Esophagus (tissue), 2 donors: Measurements from ENCODE around the gene RPS5. TPM values are rescaled to one million over a fixed set of nuclear protein-coding genes. Genes with fewer than 3 reads are reported as not detected.
"Not testable (repeated sequence)": the region's sequence is repeated elsewhere in the genome, so short reads cannot be mapped to it uniquely, and the experiment has no call there.

Experiments
- H3K27ac ChIP-seq, 2 donors: one replicate each; pipeline ENCODE4 v1.5.1; 2013; ENCODE audit warnings: low read depth in 2 of 2, mild to moderate bottlenecking in 2 of 2, inconsistent platforms in 1 of 2, low read length in 1 of 2, moderate library complexity in 1 of 2
- H3K27me3 ChIP-seq, 2 donors: one replicate each; pipeline ENCODE4 v1.6.1; 2013; ENCODE audit warnings: low read length in 2 of 2, control low read depth in 1 of 2, mild to moderate bottlenecking in 1 of 2; ENCODE audit not compliant: insufficient read depth in 2 of 2, control insufficient read depth in 1 of 2
- H3K36me3 ChIP-seq, 2 donors: one replicate each; pipeline ENCODE4 v1.6.1; 2013; ENCODE audit warnings: low read length in 1 of 2; ENCODE audit not compliant: control insufficient read depth in 2 of 2, insufficient read depth in 2 of 2
- H3K4me1 ChIP-seq, 2 donors: one replicate each; pipeline ENCODE4 v1.6.1; 2013; ENCODE audit warnings: low read length in 1 of 2; ENCODE audit not compliant: control insufficient read depth in 2 of 2, insufficient read depth in 2 of 2
- H3K4me3 ChIP-seq, 2 donors: one replicate each; pipeline ENCODE4 v1.5.1; 2013; ENCODE audit warnings: low read length in 2 of 2, mild to moderate bottlenecking in 2 of 2, low read depth in 1 of 2, moderate library complexity in 1 of 2
- H3K9me3 ChIP-seq, 2 donors: one replicate each; pipeline ENCODE4 v1.6.1; 2013; ENCODE audit warnings: mild to moderate bottlenecking in 2 of 2, low read depth in 1 of 2, low read length in 1 of 2, moderate library complexity in 1 of 2; ENCODE audit not compliant: control insufficient read depth in 2 of 2, insufficient read depth in 1 of 2
- WGBS, 2 donors: extraction: QIAGEN DNeasy Blood & Tissue Kit; methylation state at CpG; one replicate each; pipeline ENCODE4 v1.1.7; 2013; 5-methylcytosine and 5-hydroxymethylcytosine counted together
- polyA plus RNA-seq, 2 donors: library from polyadenylated mRNA; stranded (reverse); fragments of 200-250 nt; gene quantifications; one replicate each; pipeline ENCODE4 v1.2.3, GENCODE V29; 2013
- donor health status: healthy with polysubstance abuse.
- donor health status: Bipolar disorder and iron deficiency.

RPS5 gene
- polyA plus RNA-seq, 2 donors: 725 to 1,912 TPM

- 21 to 37% methylated on average over 22 to 23 of the region's 23 CpGs for WGBS, 2 donors
- no peaks in the 10 kb centered on the region for H3K9me3 ChIP-seq
- peak overlapping the region; percentile 51 to 61 for H3K4me3 ChIP-seq
- peak overlapping the region in 1 of 2 donors; percentile 71 for H3K27ac ChIP-seq
- peaks cover 6 to 22% of the 10 kb centered on the region in 2 donors for H3K4me1 ChIP-seq
- no peaks in the 10 kb centered on the region for H3K36me3 ChIP-seq
- no peaks in the 10 kb centered on the region for H3K27me3 ChIP-seq
Measured at GRCh38 chr19:58401840-58402421, 14.9 kb downstream of the RPS5 start.

- H3K36me3 ChIP-seq, H3K27me3 ChIP-seq, H3K4me3 ChIP-seq, H3K27ac ChIP-seq, H3K9me3 ChIP-seq: not testable (repeated sequence)
- peaks cover 12 to 23% of the 10 kb centered on the region in 2 donors for H3K4me1 ChIP-seq
- 76 to 78% methylated on average over 4 to 5 of the region's 5 CpGs for WGBS, 2 donors
Measured at GRCh38 chr19:58403920-58404478, 16.9 kb downstream of the RPS5 start.

- H3K27ac ChIP-seq: peak overlapping the region in 1 of 2 donors; percentile 91
- H3K4me3 ChIP-seq: peak overlapping the region; percentile 92 to 93
Measured at GRCh38 chr19:58406818-58407657, 20.0 kb downstream of the RPS5 start.

GRCh38 chr19:58407658-58408151 is 20.6 kb downstream of the RPS5 start:
- no peaks in the 10 kb centered on the region for H3K36me3 ChIP-seq
- peak overlapping the region; percentile 83 to 91 for H3K27ac ChIP-seq
- H3K4me1 ChIP-seq: peaks cover 13 to 21% of the 10 kb centered on the region in 2 donors
- WGBS, 2 donors: 10 to 13% methylated on average over 22 of the region's 22 CpGs
- H3K4me3 ChIP-seq: peak overlapping the region; percentile 92 to 93
- H3K9me3 ChIP-seq: no peaks in the 10 kb centered on the region
- no peaks in the 10 kb centered on the region for H3K27me3 ChIP-seq

More at GRCh38 chr19:58406818-58407657, 20.0 kb downstream of the RPS5 start:
- Histone ChIP-seq H3K4me1 (peaks cover 13 to 22% of the 10 kb centered on the region in 2 donors), H3K27me3 (no peaks in the 10 kb centered on the region), H3K9me3 (no peaks in the 10 kb centered on the region), H3K36me3 (no peaks in the 10 kb centered on the region)
- WGBS, 2 donors: 56 to 61% methylated on average over 10 of the region's 10 CpGs

GRCh38 chr19:58408152-58409009 is 21.3 kb downstream of the RPS5 start, which contains the start of gene ZNF584:
Gene ZNF584 (plus strand): TSS chr19:58408649. CDS start chr19:58409148, 499 bp downstream.
- H3K36me3 ChIP-seq: no peaks in the 10 kb centered on the region
- WGBS, 2 donors: 0% methylated on average over 89 to 100 of the region's 100 CpGs
- H3K4me1 ChIP-seq: peaks cover 13 to 21% of the 10 kb centered on the region in 2 donors
- H3K27ac ChIP-seq: peak within 1 kb of the TSS; percentile 83 to 91
- peak within 1 kb of the TSS; percentile 92 to 93 for H3K4me3 ChIP-seq
- no peaks in the 10 kb centered on the region for H3K27me3 ChIP-seq
- H3K9me3 ChIP-seq: no peaks in the 10 kb centered on the region

- Histone ChIP-seq H3K27me3 (no peaks in the 10 kb centered on the region), H3K4me3 (peak overlapping the region; percentile 92 to 93), H3K4me1 (peaks cover 13 to 21% of the 10 kb centered on the region in 2 donors), H3K27ac (peak overlapping the region; percentile 60 to 91), H3K9me3 (no peaks in the 10 kb centered on the region), H3K36me3 (no peaks in the 10 kb centered on the region)
- WGBS, 2 donors: 3% methylated on average over 32 to 34 of the region's 34 CpGs
Measured at GRCh38 chr19:58409010-58409790, 22.1 kb downstream of the RPS5 start.

- Histone ChIP-seq H3K4me1 (no peaks in the 10 kb centered on the region), H3K27me3 (no peaks in the 10 kb centered on the region), H3K4me3 (no peak overlapping the region), H3K27ac (no peak overlapping the region), H3K9me3 (peaks cover 3 to 4% of the 10 kb centered on the region in 2 donors), H3K36me3 (peaks cover 13 to 21% of the 10 kb centered on the region in 2 donors)
- 95 to 97% methylated on average over 5 of the region's 5 CpGs for WGBS, 2 donors
Measured at GRCh38 chr19:58416604-58417003, 29.5 kb downstream of the RPS5 start.

- peaks cover 3 to 4% of the 10 kb centered on the region in 2 donors for H3K9me3 ChIP-seq
- H3K4me3 ChIP-seq: no peak overlapping the region
- H3K27me3 ChIP-seq: no peaks in the 10 kb centered on the region
- H3K4me1 ChIP-seq: no peaks in the 10 kb centered on the region
- H3K36me3 ChIP-seq: peaks cover 13 to 21% of the 10 kb centered on the region in 2 donors
- no peak overlapping the region for H3K27ac ChIP-seq
- 98% methylated on average over 7 of the region's 7 CpGs for WGBS, 2 donors
Measured at GRCh38 chr19:58417071-58417470, 30.0 kb downstream of the RPS5 start.
